ENCODE data around the gene XPNPEP1.

DNA sequence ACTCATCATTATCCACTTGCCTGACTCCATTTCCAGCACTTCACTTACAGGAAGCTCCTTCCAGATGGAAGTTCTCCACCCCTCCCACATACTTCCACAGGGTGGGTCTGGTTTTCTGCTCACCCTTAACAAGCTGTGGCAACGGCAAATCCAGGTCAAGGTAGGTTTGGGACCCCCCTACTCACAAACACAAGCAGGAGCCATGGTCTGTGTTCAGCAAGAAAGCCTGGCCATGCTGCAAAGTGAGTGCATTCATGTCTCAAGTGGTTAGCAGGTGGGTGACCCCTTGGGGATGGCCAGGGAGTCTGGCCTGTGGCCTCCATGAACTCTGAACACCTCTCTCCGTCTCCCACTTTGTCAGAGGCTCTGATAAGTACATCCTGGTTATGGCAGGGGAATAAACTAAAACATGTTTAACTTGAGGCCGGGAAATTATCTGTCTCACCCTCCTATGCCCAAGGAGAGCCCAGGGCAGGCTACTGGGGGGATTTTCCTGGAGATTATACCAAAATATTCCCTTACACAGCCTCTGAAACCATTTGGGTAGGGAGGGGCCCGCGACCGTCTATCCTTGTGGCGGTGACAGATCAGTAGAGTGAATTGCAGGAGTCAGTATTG lies 844 bp downstream of the XPNPEP1 start:
- TF ChIP-seq POLR2A (IDR thresholded peaks at IDR 0.05) (no peak), EP300 (IDR thresholded peaks at IDR 0.05) (no peak)
- TF ChIP-seq, protein P1, sequence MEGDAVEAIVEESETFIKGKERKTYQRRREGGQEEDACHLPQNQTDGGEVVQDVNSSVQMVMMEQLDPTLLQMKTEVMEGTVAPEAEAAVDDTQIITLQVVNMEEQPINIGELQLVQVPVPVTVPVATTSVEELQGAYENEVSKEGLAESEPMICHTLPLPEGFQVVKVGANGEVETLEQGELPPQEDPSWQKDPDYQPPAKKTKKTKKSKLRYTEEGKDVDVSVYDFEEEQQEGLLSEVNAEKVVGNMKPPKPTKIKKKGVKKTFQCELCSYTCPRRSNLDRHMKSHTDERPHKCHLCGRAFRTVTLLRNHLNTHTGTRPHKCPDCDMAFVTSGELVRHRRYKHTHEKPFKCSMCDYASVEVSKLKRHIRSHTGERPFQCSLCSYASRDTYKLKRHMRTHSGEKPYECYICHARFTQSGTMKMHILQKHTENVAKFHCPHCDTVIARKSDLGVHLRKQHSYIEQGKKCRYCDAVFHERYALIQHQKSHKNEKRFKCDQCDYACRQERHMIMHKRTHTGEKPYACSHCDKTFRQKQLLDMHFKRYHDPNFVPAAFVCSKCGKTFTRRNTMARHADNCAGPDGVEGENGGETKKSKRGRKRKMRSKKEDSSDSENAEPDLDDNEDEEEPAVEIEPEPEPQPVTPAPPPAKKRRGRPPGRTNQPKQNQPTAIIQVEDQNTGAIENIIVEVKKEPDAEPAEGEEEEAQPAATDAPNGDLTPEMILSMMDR (IDR thresholded peaks at IDR 0.05): no peak
